ENCODE measurements around the gene PCDHGA5.
"Not testable (repeated sequence)": the region's sequence is repeated elsewhere in the genome, so short reads cannot be mapped to it uniquely, and the experiment has no call there.

The PCDHGA5 gene

GRCh38 chr5:141371572-141372475, 7.9 kb downstream of the PCDHGA5 start:
- TF ChIP-seq CTCF (IDR thresholded peaks at IDR 0.05; ENCODE audit: insufficient read depth, low read length, poor library complexity, severe bottlenecking) = no peak
- Histone ChIP-seq H3K36me3 (ENCODE audit: control insufficient read depth, insufficient read depth, low read length) (no peaks in the 10 kb centered on the region), H3K4me3 (replicated peaks; ENCODE audit: low read depth, low read length) (no peak overlapping the region)

GRCh38 chr5:141373673-141374317, 9.8 kb downstream of the PCDHGA5 start, which contains the start of gene PCDHGA6:
PCDHGA6 (plus strand) TSS chr5:141373891; CDS start chr5:141374084, 193 bp downstream.
- Histone ChIP-seq H3K36me3 (ENCODE audit: control insufficient read depth, insufficient read depth, low read length) (no peaks in the 10 kb centered on the region), H3K4me3 (replicated peaks; ENCODE audit: low read depth, low read length) (no peak within 1 kb of the TSS), H3K27me3 (replicated peaks; ENCODE audit: control insufficient read depth, insufficient read depth, low read length) (no peaks in the 10 kb centered on the region)
- DNase-seq (ENCODE audit: extremely low read depth, insufficient read length) = no peak
- no peak for TF ChIP-seq CTCF (IDR thresholded peaks at IDR 0.05; ENCODE audit: insufficient read depth, low read length, poor library complexity, severe bottlenecking)

More at GRCh38 chr5:141371572-141372475, 7.9 kb downstream of the PCDHGA5 start:
- no peaks in the 10 kb centered on the region for H3K27me3 ChIP-seq (replicated peaks; ENCODE audit: control insufficient read depth, insufficient read depth, low read length)
- no peak for DNase-seq (ENCODE audit: extremely low read depth, insufficient read length)

- Histone ChIP-seq H3K27me3 (replicated peaks; ENCODE audit: control insufficient read depth, insufficient read depth, low read length) (no peaks in the 10 kb centered on the region), H3K36me3 (ENCODE audit: control insufficient read depth, insufficient read depth, low read length) (no peaks in the 10 kb centered on the region), H3K4me3 (replicated peaks; ENCODE audit: low read depth, low read length) (no peak overlapping the region)
- no peak for TF ChIP-seq CTCF (IDR thresholded peaks at IDR 0.05; ENCODE audit: insufficient read depth, low read length, poor library complexity, severe bottlenecking)
- DNase-seq (ENCODE audit: extremely low read depth, insufficient read length) = no peak
These were observed 10.7 kb downstream of the PCDHGA5 start for GRCh38 chr5:141374627-141375026.

- H3K27me3 ChIP-seq (replicated peaks; ENCODE audit: control insufficient read depth, insufficient read depth, low read length); H3K4me3 ChIP-seq (replicated peaks; ENCODE audit: low read depth, low read length); H3K36me3 ChIP-seq (ENCODE audit: control insufficient read depth, insufficient read depth, low read length); DNase-seq (ENCODE audit: extremely low read depth, insufficient read length): not testable (repeated sequence)
These were observed 11.6 kb downstream of the PCDHGA5 start for GRCh38 chr5:141375444-141376155.

GRCh38 chr5:141382469-141383294, 18.7 kb downstream of the PCDHGA5 start, which contains the start of gene PCDHGA7:
PCDHGA7 (plus strand) TSS chr5:141382742; CDS start chr5:141382900, 158 bp downstream.
- H3K27me3 ChIP-seq (replicated peaks; ENCODE audit: control insufficient read depth, insufficient read depth, low read length) = no peaks in the 10 kb centered on the region
- TF ChIP-seq CTCF (IDR thresholded peaks at IDR 0.05; ENCODE audit: insufficient read depth, low read length, poor library complexity, severe bottlenecking) = no peak
- H3K4me3 ChIP-seq (replicated peaks; ENCODE audit: low read depth, low read length) = no peak within 1 kb of the TSS
- no peaks in the 10 kb centered on the region for H3K36me3 ChIP-seq (ENCODE audit: control insufficient read depth, insufficient read depth, low read length)
- no peak for DNase-seq (ENCODE audit: extremely low read depth, insufficient read length)
